WTC11 (cell line): ENCODE data around the gene HECW1.

ENCODE experiments used
- CTCF ChIP-seq: fragments of 200-600 bp; IDR thresholded peaks from 2 replicates; pipeline ENCODE4 v1.8.0; 2022; ENCODE audit warnings: antibody characterized with exemption
- ELF4 ChIP-seq: sonication (generic); formaldehyde crosslinking; IDR thresholded peaks from 2 replicates; pipeline ENCODE4 v1.8.1; 2022; ENCODE audit warnings: low read depth, mild to moderate bottlenecking, moderate library complexity, missing genetic modification reagents
- EMX1 ChIP-seq: fragments of 250-450 bp; sonication (Bioruptor Pico); IDR thresholded peaks from 2 replicates; pipeline ENCODE4 v1.8.0; 2021; ENCODE audit warnings: mild to moderate bottlenecking
- ESRRA ChIP-seq: sonication (generic); formaldehyde crosslinking; IDR thresholded peaks from 2 replicates; pipeline ENCODE4 v1.8.1; 2022; ENCODE audit warnings: mild to moderate bottlenecking, missing genetic modification reagents, borderline replicate concordance
- GRHL2 ChIP-seq: fragments of 250-450 bp; sonication (Bioruptor Pico); IDR thresholded peaks from 2 replicates; pipeline ENCODE4 v1.8.0; 2022; ENCODE audit warnings: mild to moderate bottlenecking, moderate library complexity; ENCODE audit not compliant: insufficient replicate concordance, severe bottlenecking
- JAZF1 ChIP-seq: fragments of 250-450 bp; sonication (Bioruptor Pico); IDR thresholded peaks from 2 replicates; pipeline ENCODE4 v1.9.0; 2021; ENCODE audit warnings: moderate library complexity, mild to moderate bottlenecking, inconsistent platforms
- OVOL2 ChIP-seq: fragments of 250-450 bp; sonication (Bioruptor Pico); IDR thresholded peaks from 2 replicates; pipeline ENCODE4 v1.9.0; 2021; ENCODE audit warnings: mild to moderate bottlenecking, borderline replicate concordance
- SMAD3 ChIP-seq: sonication (generic); formaldehyde crosslinking; IDR thresholded peaks from 2 replicates; pipeline ENCODE4 v1.8.0; 2022; ENCODE audit warnings: missing genetic modification reagents, mild to moderate bottlenecking, borderline replicate concordance
- TEAD4 ChIP-seq: sonication (generic); formaldehyde crosslinking; IDR thresholded peaks from 2 replicates; pipeline ENCODE4 v1.8.0; 2022; ENCODE audit warnings: mild to moderate bottlenecking, missing genetic modification reagents
- USF2 ChIP-seq: sonication (generic); formaldehyde crosslinking; IDR thresholded peaks from 2 replicates; pipeline ENCODE4 v1.8.1; 2023; ENCODE audit warnings: mild to moderate bottlenecking, missing genetic modification reagents, moderate library complexity

GRCh38 chr7:43600056-43600455, 487.6 kb downstream of the HECW1 start:
- TF ChIP-seq JAZF1 (CRISPR knock-in tag) (no peak), ESRRA (CRISPR knock-in tag) (no peak), CTCF (no peak), ELF4 (CRISPR knock-in tag) (no peak), SMAD3 (CRISPR knock-in tag) (no peak), OVOL2 (CRISPR knock-in tag) (no peak), TEAD4 (CRISPR knock-in tag) (no peak), GRHL2 (CRISPR knock-in tag) (no peak), USF2 (no peak), EMX1 (CRISPR knock-in tag) (no peak)
